Heart left ventricle (tissue), 13 donors: ENCODE data around the gene STIM2.

Experiments
- CTCF ChIP-seq, 12 donors: fragments of 200-600 bp; sonication (generic) in 4 of 12; IDR thresholded peaks; one replicate each; pipeline versions ENCODE4 v1.5.0 to v1.8.0; 2018 to 2022; ENCODE audit warnings: antibody characterized with exemption in 12 of 12, mild to moderate bottlenecking in 5 of 12
- POLR2A ChIP-seq, 2 donors: fragments of 450-650 bp; IDR thresholded peaks; one replicate each; pipeline ENCODE4 v1.6.1; 2017; ENCODE audit warnings: antibody characterized with exemption in 2 of 2, mild to moderate bottlenecking in 2 of 2, moderate library complexity in 2 of 2
- donor health status: ischemic (EF 13 %, LVEDD 7.1; RV severe dilation, severe dysfunction).
- donor health status: DM: no; HTN: yes; CAD: no.
- donor health status: DM: no; HTN: no; CAD: no.
- donor health status: ischemic (EF 25% LVEDD 6.9; RV normal size, moderate dysfunction).
- donor health status: ischemic (EF 25% LVEDD 5.7; RV mildly dilated, moderate dysfunction).
- donor health status: ischemic (EF 35%, LVEDD 5.7; RV mildly dilated, moderate dysfunction).
- donor health status: nonischemic (EF 11% LVEDD 7.7; RV severe dilation, severe dysfunction).
- donor health status: DM: yes; HTN: yes; CAD: no.
- donor health status: PGD.
- donor health status: ischemic (EF 29% LVEDD 5.4; RV normal size, mild dysfunction).
- donor health status: nonischemic (EF 23%, LVEDD 6.1; RV moderate dilation, normal function).

- TF ChIP-seq POLR2A (IDR thresholded peaks at IDR 0.05) (no peak), CTCF (IDR thresholded peaks at IDR 0.05) (no peak)
Observed at GRCh38 chr4:26938516-26938915, 77.9 kb downstream of the STIM2 start.
